Fibroblast of gingiva (primary cell): ENCODE measurements around the gene PGBD1.

Source experiments
- DNase-seq: peaks from one replicate; pipeline ENCODE4 v3.0.0-alpha.2; 2011; ENCODE audit warnings: low read depth

Gene PGBD1

DNA sequence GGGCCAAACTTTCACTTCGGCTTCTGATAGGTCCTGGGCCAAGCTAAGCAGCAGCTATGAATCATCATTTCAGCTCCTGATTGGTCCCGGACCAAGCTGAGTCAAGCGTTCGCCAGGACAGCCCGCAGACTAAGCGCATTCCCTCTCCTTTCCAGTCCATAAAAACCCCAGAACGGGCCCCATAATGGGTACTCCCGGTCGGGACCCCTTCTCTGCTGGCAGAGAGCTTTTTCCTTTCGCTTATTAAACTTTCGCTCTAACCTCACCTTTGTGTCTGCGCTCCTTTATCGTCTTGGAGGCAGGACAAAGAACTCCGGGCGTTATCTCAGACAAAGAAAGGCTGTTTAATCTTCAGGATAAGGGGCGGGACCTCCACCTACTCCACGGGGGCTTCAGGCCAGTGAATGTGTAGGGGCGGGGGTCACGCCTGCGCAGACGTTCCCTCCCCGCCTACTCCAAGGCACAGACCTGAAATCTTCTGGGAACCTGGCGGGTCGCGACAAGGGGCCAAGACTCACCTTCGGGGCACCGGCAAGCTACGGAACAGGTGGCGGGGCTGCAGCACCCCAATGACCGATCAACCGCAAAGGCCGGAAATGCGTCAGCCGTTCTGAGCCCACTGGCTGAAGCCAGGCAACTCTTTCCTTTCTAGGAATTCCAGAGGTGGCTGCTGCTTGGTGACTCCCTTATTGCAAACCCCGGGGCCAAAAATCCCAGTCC, 54.4 kb downstream of the PGBD1 start, which contains the start of gene ZSCAN31:
Gene ZSCAN31, minus strand, starts transcription at position 585 of the 720 bp plus-strand sequence. CDS start 6,465 bp downstream, outside the sequence.
- peak; percentile 94 for DNase-seq

- peak; percentile 16 for DNase-seq
Measured at GRCh38 chr6:28336284-28337120, 55.1 kb downstream of the PGBD1 start.

- no peak for DNase-seq
Measured at GRCh38 chr6:28337121-28337520, 55.7 kb downstream of the PGBD1 start.

DNA sequence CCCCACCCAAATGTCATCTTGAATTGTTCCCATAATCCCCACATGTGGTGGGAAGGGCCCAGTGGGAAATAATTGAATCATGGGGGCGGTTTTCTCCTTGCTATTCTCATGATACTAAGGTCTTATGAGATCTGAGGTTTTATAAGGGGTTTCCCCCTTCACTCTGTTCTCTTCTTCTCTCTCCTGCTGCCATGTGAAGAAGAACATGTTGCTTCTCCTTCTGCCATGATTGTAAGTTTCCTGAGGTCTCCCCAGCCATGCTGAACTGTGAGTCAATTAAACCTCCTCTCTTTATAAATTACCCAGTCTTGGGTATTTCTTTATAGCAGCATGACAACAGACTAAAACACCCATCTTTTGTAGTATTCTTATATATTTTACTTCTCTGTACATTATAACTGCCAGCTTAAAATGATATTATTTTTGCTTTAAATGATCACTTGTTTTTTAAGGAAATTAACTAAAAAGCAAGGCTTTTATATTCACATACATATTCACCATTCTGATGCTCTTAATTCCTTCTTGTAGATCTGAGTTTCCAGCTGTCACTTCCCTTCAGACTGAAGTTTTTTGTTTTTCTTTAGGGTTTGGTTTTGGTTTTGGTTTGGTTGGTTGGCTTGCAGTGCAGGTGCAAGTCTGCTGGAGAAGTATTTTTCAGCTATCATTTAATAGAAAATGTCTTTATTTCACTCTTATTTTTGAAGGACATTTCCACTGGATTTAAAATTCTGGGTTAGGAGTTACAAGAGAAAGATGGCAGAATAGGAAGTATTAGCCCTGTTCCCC, 59.1 kb downstream of the PGBD1 start:
- no peak for DNase-seq

DNA sequence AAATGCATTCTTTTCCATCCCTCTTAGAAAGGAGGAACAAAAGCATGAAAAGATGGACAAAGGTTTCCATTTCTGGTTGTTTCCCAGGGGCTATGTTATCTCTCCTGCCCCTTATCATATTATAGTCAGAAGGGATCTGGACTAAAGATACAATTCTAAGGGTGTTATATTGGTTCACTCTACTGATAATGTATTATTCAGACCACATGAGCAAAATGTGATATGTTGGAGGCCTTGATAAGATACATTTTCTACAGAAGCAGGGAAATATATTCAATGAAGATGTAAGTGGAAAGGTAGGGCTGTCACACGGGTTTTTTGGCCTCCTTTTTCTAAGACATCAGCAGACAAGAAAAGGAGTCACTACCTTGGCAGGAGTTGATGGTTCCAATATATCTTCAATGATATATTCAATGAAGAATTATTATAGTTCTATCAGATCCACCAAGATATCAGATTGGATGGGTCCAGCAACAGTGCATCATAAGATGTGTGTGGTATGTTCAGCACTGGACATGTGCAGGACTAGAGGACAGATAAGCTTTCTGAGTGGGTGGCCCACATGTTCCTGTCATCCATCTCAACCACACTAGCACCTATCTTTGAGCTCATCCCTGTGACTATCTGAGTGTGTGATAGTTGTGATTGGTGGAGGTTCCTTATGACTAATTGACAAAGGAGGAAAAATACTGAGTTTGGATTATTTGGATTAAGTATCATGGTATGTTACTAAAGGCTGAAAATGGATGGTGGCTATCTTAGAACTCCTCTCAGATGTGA, 62.7 kb downstream of the PGBD1 start:
- DNase-seq: no peak

GRCh38 chr6:28345201-28345600, 63.8 kb downstream of the PGBD1 start:
- DNase-seq: no peak

DNA sequence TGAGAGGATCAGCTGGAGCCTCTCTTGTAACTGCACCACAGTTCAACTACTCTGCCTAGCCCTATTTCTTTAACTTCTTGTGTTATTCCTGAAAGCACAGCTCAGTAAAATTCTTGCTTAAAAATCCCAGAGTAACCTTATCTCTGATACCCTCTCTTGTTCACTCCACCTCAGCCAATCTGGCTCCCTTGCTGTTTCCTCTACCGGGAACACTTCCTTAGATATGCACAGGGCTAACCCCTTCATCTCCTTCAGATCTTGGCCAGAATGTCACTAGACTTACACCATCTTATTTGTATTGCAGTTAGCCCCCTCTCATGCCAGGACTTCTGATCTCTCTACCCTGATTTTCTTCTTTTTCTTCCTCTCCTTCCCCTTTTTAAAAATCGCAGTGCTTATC, 65.7 kb downstream of the PGBD1 start:
- DNase-seq: no peak

- no peak for DNase-seq
Measured at GRCh38 chr6:28349344-28349891, 68.0 kb downstream of the PGBD1 start.

GRCh38 chr6:28349892-28350737, 68.7 kb downstream of the PGBD1 start, which contains the start of gene ZKSCAN3:
Gene ZKSCAN3 (plus strand): TSS chr6:28349947. CDS start chr6:28359587, 9,640 bp downstream.
- peak; percentile 68 for DNase-seq

GRCh38 chr6:28351087-28351486, 69.7 kb downstream of the PGBD1 start:
- DNase-seq: no peak

DNA sequence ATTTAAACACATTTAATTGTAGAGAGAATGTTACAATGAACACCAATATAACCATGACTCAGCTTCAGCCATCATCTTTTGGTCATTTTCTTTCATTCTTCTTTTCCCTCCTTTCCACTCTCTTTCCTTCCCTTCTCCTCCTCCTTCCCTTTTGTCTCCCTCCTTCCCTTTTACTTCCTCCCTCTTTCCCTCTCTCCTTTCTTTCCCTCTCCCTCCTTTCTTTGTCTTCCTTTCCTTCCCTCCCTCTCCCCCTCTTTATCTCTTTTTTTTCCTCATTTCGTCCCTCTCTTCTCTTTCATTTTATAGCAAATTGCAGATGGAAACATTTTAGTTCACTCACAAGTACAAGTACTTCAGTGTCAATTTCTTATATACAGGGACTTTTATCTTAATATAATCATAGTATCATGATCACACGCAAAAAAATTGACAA, 70.1 kb downstream of the PGBD1 start:
- no peak for DNase-seq
